HG02981 (cell line): ENCODE data around the gene PLS1.
"Not testable (repeated sequence)": the region's sequence is repeated elsewhere in the genome, so short reads cannot be mapped to it uniquely, and the experiment has no call there.

Source experiments
- ATAC-seq: cut with Tn5 transposase; IDR thresholded peaks from one replicate; pipeline ENCODE4 v1.9.1; 2021; ENCODE audit warnings: mild to moderate bottlenecking, moderate library complexity; ENCODE audit not compliant: unreplicated experiment

PLS1 gene

DNA sequence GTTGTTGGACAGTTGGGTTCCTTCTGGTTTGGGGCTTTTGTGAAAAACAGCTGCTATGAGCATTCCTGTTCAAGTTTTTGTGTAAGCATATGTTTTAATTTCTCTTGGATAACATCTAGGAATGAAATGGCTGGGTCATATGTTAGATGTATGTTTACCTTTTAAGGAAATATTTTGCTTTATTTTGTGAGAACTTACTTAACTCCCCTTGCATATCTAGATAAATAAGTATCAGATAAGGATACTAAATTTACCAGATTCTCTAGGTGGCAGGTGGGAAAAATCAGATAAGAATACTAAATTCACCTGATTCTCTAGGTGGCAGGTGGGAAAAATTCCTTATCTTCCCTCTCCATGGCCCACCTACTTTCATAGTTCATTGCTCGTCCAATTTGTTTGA is 1.1 kb upstream of the PLS1 start:
- no peak for ATAC-seq

DNA sequence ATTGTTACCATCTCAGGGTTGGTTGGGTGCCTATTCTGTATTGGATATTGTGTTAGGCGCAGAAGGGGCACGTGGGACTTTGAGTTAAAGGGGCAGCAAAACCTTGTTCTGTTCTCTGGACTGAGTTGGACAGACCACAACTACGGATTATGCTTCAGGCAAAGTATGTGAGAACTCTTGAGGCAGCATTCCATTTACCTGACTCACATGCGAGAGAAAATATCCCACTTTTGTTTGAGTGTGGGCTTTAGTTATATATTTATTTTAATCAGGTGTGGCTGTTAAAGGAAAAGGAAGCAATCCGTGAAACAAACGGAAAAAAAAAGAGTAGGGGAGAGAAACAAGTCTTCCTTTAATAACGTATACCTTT is 627 bp upstream of the PLS1 start:
- no peak for ATAC-seq

DNA sequence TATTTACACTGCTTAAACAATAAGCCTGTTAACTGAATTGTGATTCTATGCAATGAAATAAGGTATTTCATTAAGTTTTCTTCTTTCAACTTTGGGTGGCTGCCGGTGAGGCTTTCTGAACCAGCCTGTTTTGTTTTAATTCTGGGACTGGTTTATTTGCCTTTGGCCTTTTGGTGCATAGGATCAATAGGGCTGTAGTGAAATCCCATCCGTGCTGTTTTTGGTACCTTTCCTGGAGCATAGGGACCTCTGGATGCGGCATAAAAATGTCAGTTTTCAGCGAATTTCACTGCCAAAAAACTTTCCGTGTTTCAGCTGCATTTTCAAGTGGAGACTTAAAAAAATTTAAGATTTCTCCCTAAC is 514 bp downstream of the PLS1 start:
- ATAC-seq = no peak

DNA sequence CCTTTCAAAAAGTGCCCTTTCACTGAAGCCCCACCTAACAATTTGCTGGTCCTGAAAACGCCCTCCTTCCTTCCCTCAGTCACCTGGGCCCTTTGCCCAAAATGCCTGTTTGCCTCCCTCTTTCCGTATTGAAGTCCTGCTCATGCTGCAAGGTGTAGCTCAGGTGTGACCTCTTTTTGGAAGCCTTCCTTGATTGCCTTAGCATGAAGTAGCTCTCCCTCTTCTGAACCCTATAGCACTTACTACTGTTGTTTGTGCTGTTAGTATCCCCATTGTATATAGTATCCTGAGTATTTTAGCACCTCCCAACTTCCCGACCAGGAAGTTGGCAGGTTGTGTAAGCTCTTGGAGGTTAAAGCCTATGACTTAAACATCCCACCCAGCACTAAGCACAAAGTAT is 1.7 kb downstream of the PLS1 start:
- ATAC-seq = no peak

GRCh38 chr3:142601713-142602112 is 5.5 kb downstream of the PLS1 start:
- ATAC-seq = no peak

DNA sequence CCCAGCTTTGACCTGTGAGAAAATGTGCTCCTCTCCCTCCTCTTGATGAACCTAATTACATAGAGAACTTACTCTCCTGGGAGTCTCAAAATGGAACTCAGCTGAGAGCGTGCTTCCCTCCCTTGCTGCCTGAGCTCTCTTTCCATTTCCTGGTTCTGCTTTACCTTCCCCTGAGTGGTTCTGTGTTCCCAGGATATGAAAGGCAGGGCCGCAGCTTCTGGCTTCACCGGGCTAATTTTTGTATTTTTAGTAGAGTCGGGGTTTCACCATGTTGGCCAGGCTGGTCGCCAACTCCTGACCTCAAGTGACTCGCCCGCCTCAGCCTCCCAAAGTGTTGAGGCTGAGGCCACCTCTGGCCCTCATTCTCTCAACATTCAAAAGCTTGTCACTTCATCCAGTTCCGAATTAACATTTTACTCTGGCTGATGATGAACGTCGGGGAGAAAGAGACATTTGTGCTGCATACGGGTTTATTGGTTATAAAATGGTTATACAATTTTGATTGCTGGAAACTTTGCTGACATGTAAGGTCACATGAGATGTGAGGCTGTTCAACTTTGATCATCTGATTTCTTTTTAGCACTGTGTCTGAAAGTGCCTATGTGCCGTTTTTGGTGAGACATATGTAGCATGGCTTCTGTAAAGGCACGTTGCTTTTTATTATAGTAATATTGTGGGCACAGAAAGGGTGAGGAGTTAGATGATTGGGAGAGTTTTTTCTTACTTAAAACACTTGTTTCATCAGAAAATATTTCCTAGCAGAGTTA is 6.6 kb downstream of the PLS1 start:
- ATAC-seq = no peak

DNA sequence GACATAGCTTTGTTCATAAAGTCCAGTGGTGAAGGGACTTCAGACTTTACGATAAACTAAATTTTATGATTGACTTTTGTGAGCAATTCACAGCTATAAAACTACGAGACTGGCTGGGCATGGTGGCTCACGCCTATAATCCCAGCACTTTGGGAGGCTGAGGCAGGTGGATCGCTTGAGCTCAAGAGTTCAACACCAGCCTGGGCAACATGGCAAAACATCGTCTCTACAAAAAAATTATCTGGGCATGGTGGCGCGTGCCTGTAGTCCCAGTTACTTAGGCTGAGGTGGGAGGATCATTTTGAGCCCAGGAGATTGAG is 7.2 kb downstream of the PLS1 start:
- not testable (repeated sequence) for ATAC-seq

- ATAC-seq = no peak
Measured at GRCh38 chr3:142604940-142605339, 8.7 kb downstream of the PLS1 start.

- no peak for ATAC-seq
Measured at GRCh38 chr3:142608631-142609030, 12.4 kb downstream of the PLS1 start.

- ATAC-seq = no peak
Measured at GRCh38 chr3:142609136-142609535, 12.9 kb downstream of the PLS1 start.

DNA sequence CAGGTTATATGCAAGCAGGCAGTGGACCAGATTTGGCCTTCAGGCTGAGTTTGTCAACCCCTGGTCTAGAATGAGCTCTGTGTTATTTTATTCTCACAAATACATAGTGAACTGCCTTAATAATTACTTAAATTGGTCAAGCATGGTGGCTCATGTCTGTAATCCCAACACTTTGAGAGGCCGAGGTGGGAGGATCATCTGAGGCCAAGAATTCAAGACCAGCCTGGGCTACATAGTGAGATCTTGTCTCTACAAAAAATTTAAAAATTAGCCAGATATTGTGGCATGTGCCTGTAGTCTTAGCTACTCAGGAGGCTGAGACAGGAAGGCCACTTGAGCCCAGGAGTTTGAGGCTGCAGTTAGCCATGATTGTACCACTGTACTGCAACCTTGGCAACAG is 15.0 kb downstream of the PLS1 start:
- no peak for ATAC-seq

DNA sequence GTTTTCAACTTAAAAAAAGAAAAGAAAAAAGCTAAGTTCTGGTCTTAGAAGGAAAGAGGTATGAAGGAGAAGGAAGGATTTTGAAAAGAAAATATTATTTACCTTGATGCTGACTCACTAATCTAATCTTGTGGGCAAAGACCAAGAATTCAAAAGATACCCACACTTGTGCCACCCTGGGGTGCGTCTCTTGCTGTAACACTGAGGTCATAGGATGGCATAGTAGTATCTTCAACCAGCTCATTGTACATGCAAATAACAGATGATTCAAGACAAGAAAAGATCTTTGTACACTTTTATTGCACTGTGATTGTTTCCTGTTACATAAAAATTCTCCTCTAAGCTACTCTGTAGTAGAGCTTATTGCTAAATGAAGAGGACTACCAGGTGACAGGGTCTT is 17.3 kb downstream of the PLS1 start:
- no peak for ATAC-seq

DNA sequence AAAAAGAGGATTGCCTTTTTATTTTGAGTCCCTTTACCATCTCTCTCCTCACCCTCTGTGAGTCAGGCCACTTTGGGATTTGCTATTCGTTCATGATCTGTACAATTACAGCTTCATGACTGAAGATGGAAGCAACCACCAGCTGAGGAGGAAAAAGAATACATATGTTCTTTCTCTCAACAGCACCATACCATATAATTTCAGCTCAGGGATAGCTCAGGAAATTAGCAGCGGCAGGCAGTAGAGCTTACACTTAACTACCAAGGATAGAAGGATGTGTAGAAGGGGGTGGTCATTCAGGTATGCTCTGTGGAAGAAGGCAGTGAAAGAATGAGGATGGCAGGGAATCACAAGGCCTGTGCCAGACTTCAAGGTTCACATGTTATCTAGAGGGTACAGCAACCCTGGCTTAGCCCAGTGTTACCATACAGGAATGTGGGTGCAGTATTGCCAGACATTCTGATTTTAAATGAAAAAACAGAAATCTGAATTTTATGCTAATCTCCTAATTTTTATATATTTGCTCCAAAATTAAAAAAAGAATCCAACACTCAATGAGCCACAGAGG is 17.9 kb downstream of the PLS1 start:
- ATAC-seq = no peak

DNA sequence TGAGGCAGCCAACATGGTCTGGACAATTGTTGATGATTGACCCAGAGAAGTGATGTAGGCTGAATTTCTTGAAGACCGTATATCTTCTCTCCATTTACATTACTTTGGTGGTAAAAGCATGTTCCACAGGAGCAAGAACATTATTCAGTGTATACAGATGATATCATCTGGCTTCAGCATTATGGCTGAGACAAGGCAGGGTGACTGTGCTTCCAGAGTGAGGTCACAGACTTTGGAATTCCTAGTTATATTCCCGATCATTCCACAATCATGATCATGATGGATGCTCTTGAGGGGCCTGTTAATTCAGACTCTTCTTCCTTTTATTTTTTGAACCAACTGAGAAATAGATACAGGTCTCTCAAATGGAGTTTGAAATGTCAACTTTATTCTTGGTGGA is 19.0 kb downstream of the PLS1 start:
- ATAC-seq = no peak

- ATAC-seq = no peak
Measured at GRCh38 chr3:142618917-142619461, 22.8 kb downstream of the PLS1 start.

- no peak for ATAC-seq
Measured at GRCh38 chr3:142622405-142622804, 26.2 kb downstream of the PLS1 start.

DNA sequence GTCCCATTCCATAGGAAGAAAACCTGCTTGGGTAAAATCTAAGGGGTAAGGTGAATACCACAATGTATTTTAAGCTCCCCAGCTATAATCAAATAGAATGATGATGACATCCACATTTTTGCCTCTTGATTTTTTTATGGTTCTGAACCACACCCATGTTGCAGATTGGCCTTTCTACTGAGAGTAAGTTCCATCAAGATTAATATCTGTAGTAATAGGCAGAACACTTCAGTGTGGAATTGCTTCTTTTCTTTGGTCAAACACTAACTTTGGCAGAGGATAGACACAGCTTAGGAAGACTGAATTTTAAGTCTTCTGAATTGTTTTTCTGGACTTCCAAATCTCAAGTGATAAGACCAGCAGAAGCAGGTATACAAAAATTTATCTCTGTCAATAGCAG is 27.0 kb downstream of the PLS1 start:
- ATAC-seq = no peak

DNA sequence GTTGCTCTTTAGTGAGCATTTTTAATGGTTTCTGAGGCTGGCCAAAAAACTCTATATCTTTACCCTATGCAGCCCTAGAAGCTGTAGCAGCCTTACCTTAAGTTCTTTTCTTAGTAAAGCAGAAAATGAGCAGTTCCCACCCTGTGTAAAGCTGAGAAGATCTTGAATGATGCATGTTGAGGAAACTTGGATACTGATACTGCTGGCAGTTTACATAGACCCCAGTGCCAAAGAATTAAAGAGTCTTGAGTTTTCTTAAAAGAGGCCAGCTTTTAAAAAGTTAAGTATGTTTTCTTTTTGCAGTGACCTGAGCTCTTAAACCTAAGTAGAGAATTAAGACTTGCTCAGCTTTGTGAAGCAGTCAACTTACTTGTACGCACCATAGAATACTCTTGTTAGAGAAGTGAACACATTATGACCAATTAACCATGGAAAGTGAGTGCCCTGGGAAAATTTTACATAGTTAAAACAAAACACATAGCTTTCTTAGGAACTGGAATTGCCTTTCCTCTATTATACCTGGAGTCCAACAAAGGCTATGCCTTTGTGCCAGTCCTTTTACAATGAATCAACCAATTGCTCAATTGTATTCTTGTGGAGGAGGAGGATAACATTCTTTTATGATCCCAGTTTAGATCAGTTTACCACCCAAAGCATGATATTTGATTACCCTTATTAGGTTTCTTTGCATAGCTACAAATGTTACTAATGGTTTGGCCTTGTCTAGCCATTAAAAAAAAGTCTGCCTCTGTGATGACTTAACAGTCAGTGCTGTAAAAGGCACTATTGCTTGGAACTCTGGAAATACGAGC is 28.4 kb downstream of the PLS1 start:
- ATAC-seq = no peak

DNA sequence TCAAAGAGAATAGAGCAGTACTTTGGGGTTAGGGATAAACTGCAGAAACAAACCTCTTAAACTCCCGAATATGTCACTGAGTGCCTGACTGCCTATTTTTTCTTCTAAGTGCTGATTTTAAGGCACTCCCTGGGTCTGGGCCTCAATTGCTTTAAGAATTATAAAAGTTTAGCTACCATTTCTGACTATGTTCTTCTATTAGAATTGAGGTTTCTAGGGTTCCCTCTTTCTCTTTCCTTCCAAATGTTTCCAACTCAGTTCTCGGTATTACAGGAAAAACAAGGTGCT is 28.9 kb downstream of the PLS1 start:
- ATAC-seq = no peak

DNA sequence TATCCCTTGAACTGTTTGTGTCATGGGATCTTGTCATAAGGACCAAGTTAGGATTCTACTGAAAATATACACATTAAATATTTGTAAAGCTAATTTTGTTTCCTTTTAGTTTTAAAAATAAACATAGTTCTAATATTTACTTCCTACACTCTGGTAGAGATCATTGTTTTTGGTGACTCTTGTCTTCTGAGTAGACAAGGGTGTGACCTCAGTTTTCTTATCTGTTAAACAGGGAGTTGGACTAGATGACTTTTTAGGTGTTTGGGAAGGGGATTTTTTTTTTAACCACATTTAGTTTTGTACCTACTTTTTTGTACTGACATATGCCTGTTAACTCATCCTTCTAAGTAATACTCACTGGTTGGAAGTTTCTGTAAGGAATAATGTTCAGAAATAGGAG is 30.8 kb downstream of the PLS1 start:
- no peak for ATAC-seq

DNA sequence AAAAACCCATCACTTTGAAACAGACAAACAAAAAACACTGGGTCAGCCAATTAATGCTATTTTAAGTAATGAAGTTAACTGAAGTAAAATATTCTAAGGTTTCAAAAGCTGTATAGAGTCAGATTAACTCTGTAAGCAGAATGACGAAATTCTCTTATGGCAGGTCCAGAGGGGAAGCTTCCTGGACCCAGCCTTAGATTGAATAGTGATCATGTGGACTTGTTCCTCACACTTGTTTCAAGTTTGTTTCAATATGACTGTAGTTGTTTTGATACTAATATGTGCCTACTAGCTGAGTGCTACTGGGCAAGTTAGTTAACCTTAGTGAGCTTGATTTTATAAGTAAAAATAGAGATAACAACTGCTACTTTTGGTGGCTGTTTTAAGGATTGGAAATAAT is 32.6 kb downstream of the PLS1 start:
- ATAC-seq = no peak

- ATAC-seq = no peak
Measured at GRCh38 chr3:142633073-142633472, 36.9 kb downstream of the PLS1 start.
